IMR-90 (cell line): ENCODE measurements around the gene TBCE. TPM values are rescaled to one million over a fixed set of nuclear protein-coding genes. Genes with fewer than 3 reads are reported as not detected.

Source experiments
- ATAC-seq: fragments of 200-7000 bp; cut with Tn5 transposase; 2 replicates; pipeline ENCODE4 v1.9.1; 2020; ENCODE audit warnings: low read depth, mild to moderate bottlenecking, moderate library complexity
- BruUV-seq: library from RNA; stranded (reverse); fragments of 400-500 nt; replicated peaks from 2 replicates; lab custom pipeline; 2021; lab: Mats Ljungman, UMichigan
- CTCF ChIA-PET: fragments of 300-600 bp; formaldehyde crosslinking; extraction: SDS; loops from one replicate; lab custom pipeline; 2021; ENCODE audit warnings: antibody characterized with exemption; lab: Yijun Ruan, JAX
- POLR2A ChIA-PET: fragments of 300-600 bp; sonication (Branson Sonifier 250); formaldehyde crosslinking; loops from one replicate; lab custom pipeline; 2022; ENCODE audit warnings: antibody characterized with exemption; ENCODE audit not compliant: unreplicated experiment; lab: Charles Lee
- DNase-seq: peaks from one replicate; pipeline ENCODE4 v3.0.0; 2013
- H2AFZ ChIP-seq: replicated peaks from 2 replicates; pipeline ENCODE3; 2013; ENCODE audit warnings: low read length, mild to moderate bottlenecking; ENCODE audit not compliant: poor library complexity
- H2AK5ac ChIP-seq: 2 replicates; pipeline ENCODE4 v1.6.1; 2013; ENCODE audit warnings: low read depth, low read length, inconsistent platforms
- H2AK9ac ChIP-seq: replicated peaks from 2 replicates; pipeline ENCODE3; 2013; ENCODE audit warnings: mild to moderate bottlenecking, low read depth, low read length, moderate library complexity; ENCODE audit not compliant: poor library complexity
- H2BK120ac ChIP-seq: 2 replicates; pipeline ENCODE4 v1.6.1; 2013; ENCODE audit warnings: low read depth, low read length, inconsistent platforms
- H2BK15ac ChIP-seq: 3 replicates; pipeline ENCODE4 v1.6.1; 2013; ENCODE audit warnings: low read depth, low read length, inconsistent platforms
- H2BK20ac ChIP-seq: 2 replicates; pipeline ENCODE4 v1.6.1; 2013; ENCODE audit warnings: low read depth, mild to moderate bottlenecking, inconsistent platforms, low read length, moderate library complexity
- H2BK5ac ChIP-seq: 2 replicates; pipeline ENCODE4 v1.6.1; 2013; ENCODE audit warnings: mild to moderate bottlenecking, low read depth, low read length, inconsistent platforms; ENCODE audit not compliant: poor library complexity, severe bottlenecking
- H3K14ac ChIP-seq: replicated peaks from 2 replicates; pipeline ENCODE4 v1.6.1; 2013; ENCODE audit warnings: low read depth, low read length, inconsistent platforms
- H3K18ac ChIP-seq: 2 replicates; pipeline ENCODE4 v1.6.1; 2013; ENCODE audit warnings: low read depth, low read length, control low read depth
- H3K23ac ChIP-seq: 2 replicates; pipeline ENCODE4 v1.6.1; 2013; ENCODE audit warnings: low read depth, low read length, inconsistent platforms
- H3K27ac ChIP-seq: 2 replicates; pipeline ENCODE4 v1.5.1; 2013; ENCODE audit warnings: mild to moderate bottlenecking, control low read depth, low read length; ENCODE audit not compliant: insufficient read depth
- H3K27me3 ChIP-seq: 2 replicates; pipeline ENCODE4 v1.6.1; 2013; ENCODE audit warnings: low read length; ENCODE audit not compliant: control insufficient read depth, insufficient read depth
- H3K36me3 ChIP-seq: 2 replicates; pipeline ENCODE4 v1.6.1; 2013; ENCODE audit warnings: low read length, mixed read lengths; ENCODE audit not compliant: control insufficient read depth, insufficient read depth
- H3K4ac ChIP-seq: 2 replicates; pipeline ENCODE4 v1.6.1; 2013; ENCODE audit warnings: low read depth, low read length, inconsistent platforms
- H3K4me1 ChIP-seq: 2 replicates; pipeline ENCODE4 v1.6.1; 2013; ENCODE audit warnings: low read length, mixed read lengths; ENCODE audit not compliant: control insufficient read depth, insufficient read depth
- H3K4me2 ChIP-seq: 2 replicates; pipeline ENCODE4 v1.6.1; 2013; ENCODE audit warnings: low read depth, mild to moderate bottlenecking, control low read depth, low read length, moderate library complexity
- H3K4me3 ChIP-seq: 2 replicates; pipeline ENCODE4 v1.5.1; 2013; ENCODE audit warnings: low read depth, mild to moderate bottlenecking, control low read depth, low read length, moderate library complexity; ENCODE audit not compliant: insufficient read depth
- H3K56ac ChIP-seq: 2 replicates; pipeline ENCODE4 v1.6.1; 2013; ENCODE audit warnings: low read length, inconsistent platforms; ENCODE audit not compliant: insufficient read depth; ENCODE audit errors: extremely low read depth
- H3K79me1 ChIP-seq, 2 experiments: 2 replicates each; pipeline ENCODE4 v1.6.1; 2013; ENCODE audit warnings: low read length in 2 of 2, inconsistent platforms in 1 of 2, low read depth in 1 of 2
- H3K9ac ChIP-seq: 2 replicates; pipeline ENCODE4 v1.6.1; 2013; ENCODE audit warnings: low read depth, low read length, control low read depth
- H3K9me1 ChIP-seq: 2 replicates; pipeline ENCODE4 v1.6.1; 2013; ENCODE audit warnings: low read length, inconsistent platforms; ENCODE audit not compliant: insufficient read depth
- H3K9me3 ChIP-seq: 2 replicates; pipeline ENCODE4 v1.6.1; 2013; ENCODE audit warnings: low read length; ENCODE audit not compliant: control insufficient read depth, insufficient read depth
- H4K20me1 ChIP-seq: 2 replicates; pipeline ENCODE4 v1.6.1; 2013; ENCODE audit warnings: low read length, inconsistent platforms; ENCODE audit not compliant: insufficient read depth
- H4K5ac ChIP-seq: 2 replicates; pipeline ENCODE4 v1.6.1; 2013; ENCODE audit warnings: mild to moderate bottlenecking, low read depth, low read length, control low read depth
- H4K8ac ChIP-seq, 2 experiments: 2 replicates each; pipeline ENCODE4 v1.6.1; 2013; ENCODE audit warnings: low read depth in 2 of 2, low read length in 2 of 2, control low read depth in 1 of 2, inconsistent platforms in 1 of 2
- H4K91ac ChIP-seq: 2 replicates; pipeline ENCODE4 v1.6.1; 2013; ENCODE audit warnings: low read depth, low read length, inconsistent platforms; ENCODE audit not compliant: insufficient read depth
- CEBPB ChIP-seq: IDR thresholded peaks from 2 replicates; pipeline ENCODE4 v1.6.1; 2012; ENCODE audit warnings: low read depth, low read length, improper control_type of control experiment
- CHD1 ChIP-seq: IDR thresholded peaks from 2 replicates; pipeline ENCODE4 v1.6.1; 2012; ENCODE audit warnings: low read depth, low read length, improper control_type of control experiment
- ELK1 ChIP-seq: fragments of 150-350 bp; IDR thresholded peaks from 2 replicates; pipeline ENCODE4 v1.6.1; 2016; ENCODE audit warnings: low read depth, mild to moderate bottlenecking, low read length, moderate library complexity, borderline replicate concordance
- MAFK ChIP-seq: IDR thresholded peaks from 2 replicates; pipeline ENCODE4 v1.6.1; 2012; ENCODE audit warnings: low read depth, low read length, improper control_type of control experiment
- MAZ ChIP-seq: IDR thresholded peaks from 2 replicates; pipeline ENCODE4 v1.6.1; 2012; ENCODE audit warnings: low read depth, mild to moderate bottlenecking, low read length, improper control_type of control experiment, moderate library complexity, borderline replicate concordance
- MXI1 ChIP-seq: IDR thresholded peaks from 2 replicates; pipeline ENCODE4 v1.6.1; 2012; ENCODE audit warnings: low read depth, mild to moderate bottlenecking, low read length, moderate library complexity, borderline replicate concordance
- NFE2L2 ChIP-seq: fragments of 150-350 bp; IDR thresholded peaks from 2 replicates; pipeline ENCODE4 v1.6.1; 2016; ENCODE audit warnings: low read depth, mild to moderate bottlenecking, low read length
- RAD21 ChIP-seq: IDR thresholded peaks from 2 replicates; pipeline ENCODE4 v1.6.1; 2012; ENCODE audit warnings: low read length, improper control_type of control experiment
- RFX5 ChIP-seq: IDR thresholded peaks from 2 replicates; pipeline ENCODE4 v1.8.0; 2012; ENCODE audit warnings: low read depth, mild to moderate bottlenecking, low read length, moderate library complexity
- USF2 ChIP-seq: fragments of 150-350 bp; IDR thresholded peaks from 2 replicates; pipeline ENCODE4 v1.6.1; 2017; ENCODE audit warnings: mild to moderate bottlenecking, antibody characterized with exemption, low read length, low read depth
- WGBS, 2 experiments: methylation state at CpG; one replicate each; pipeline versions ENCODE4 v1.1.5 to v1.1.7; 2013; ENCODE audit warnings: missing lambda C conversion rate in 2 of 2; ENCODE audit not compliant: insufficient read length in 1 of 2; ENCODE audit errors: extremely low coverage in 2 of 2; 5-methylcytosine and 5-hydroxymethylcytosine counted together
- dilution Hi-C: fragments of 300-500 bp; cut with HindIII; formaldehyde crosslinking; loops from one replicate; pipeline ENCODE4 v1.14.3; 2018; ENCODE audit warnings: low sequenced_read_pairs; ENCODE audit not compliant: unreplicated experiment
- in situ Hi-C: fragments of 300-500 bp; cut with MboI; formaldehyde crosslinking; loops from 3 replicates; pipeline ENCODE4 v1.14.3; 2019; ENCODE audit warnings: low sequenced_read_pairs, inconsistent platforms, mixed read lengths
- intact Hi-C: fragments of 100-400 bp; cut with micrococcal nuclease; formaldehyde crosslinking; loops from 2 replicates; pipeline ENCODE4 v1.10.0; 2022
- polyA plus RNA-seq, 3 experiments: library from polyadenylated mRNA; depleted of rRNA; stranded (reverse); fragments of >200 nt; gene quantifications; 2 replicates each; pipeline ENCODE4 v1.2.3, GENCODE V29; 2012; ENCODE audit warnings: low replicate concordance in 1 of 3
- total RNA-seq: library from RNA; depleted of rRNA; stranded (reverse); fragments of >200 nt; gene quantifications from 2 replicates; pipeline ENCODE4 v1.2.3, GENCODE V29; 2012

Gene TBCE
- total and polyA plus RNA-seq, 2 of the 4 experiments (the other 2 are of a cell fraction), result 25.3 to 26.7 TPM

- H3K56ac ChIP-seq, result no peak overlapping the region
- no peak overlapping the region for H3K9ac ChIP-seq
- no peak overlapping the region for H4K8ac ChIP-seq
- TF ChIP-seq CEBPB, result no peak
- no peak for TF ChIP-seq RFX5
- TF ChIP-seq MAFK, result no peak
- TF ChIP-seq USF2, result no peak
- no peak for TF ChIP-seq RAD21
- TF ChIP-seq MAZ, result no peak
- TF ChIP-seq NFE2L2, result no peak
- TF ChIP-seq CHD1, result no peak
- no peak for TF ChIP-seq ELK1
- TF ChIP-seq MXI1, result no peak
- H2BK15ac ChIP-seq, result no peak overlapping the region
- peaks cover 6% of the 10 kb centered on the region; the same call in 1 of the 2 replicates for H4K20me1 ChIP-seq
- ChIA-PET POLR2A (no interaction called here), CTCF (interaction anchor here (0.6 to 2.3 kb wide), 2 partner anchors 9 to 765 kb away, joined by 3 to 8 read pairs; no protein-coding TSS in a partner anchor)
- no peaks in the 10 kb centered on the region for H3K9me3 ChIP-seq
- H2AK9ac ChIP-seq, result no peak overlapping the region
- H2AFZ ChIP-seq, result no peak overlapping the region
- H2BK5ac ChIP-seq, result no peak overlapping the region
- H3K14ac ChIP-seq, result no peak overlapping the region
- no peak overlapping the region for H3K18ac ChIP-seq
- H3K4me2 ChIP-seq, result no peak overlapping the region
- no peak overlapping the region for H2AK5ac ChIP-seq
- no CpG with 5 or more reads among the region's 5 CpGs for WGBS, 2 experiments
- dilution Hi-C loops, result no loop called here
- no peak overlapping the region for H3K4me3 ChIP-seq
- DNase-seq (no peak), ATAC-seq (peak; percentile 28; the same call in 1 of the 2 replicates)
- no TSS peak for BruUV-seq
- no peak overlapping the region for H2BK120ac ChIP-seq
- in situ Hi-C loops, result no loop called here
- H4K91ac ChIP-seq, result no peak overlapping the region
- no peak overlapping the region for H2BK20ac ChIP-seq
- no peak overlapping the region for H3K4ac ChIP-seq
- peaks cover 3% of the 10 kb centered on the region; the same call in 1 of the 2 replicates for H3K9me1 ChIP-seq
- H3K79me1 ChIP-seq, result peaks cover 9 to 51% of the 10 kb centered on the region in 2 experiments
- peaks cover 5% of the 10 kb centered on the region for H3K4me1 ChIP-seq
- no peak overlapping the region for H3K23ac ChIP-seq
- no peaks in the 10 kb centered on the region for H3K27me3 ChIP-seq
- H4K5ac ChIP-seq, result no peak overlapping the region
- intact Hi-C loops, result no loop called here
- no peak overlapping the region for H3K27ac ChIP-seq
- no peaks in the 10 kb centered on the region for H3K36me3 ChIP-seq
Measured at GRCh38 chr1:235407419-235407818, 40.2 kb downstream of the TBCE start.
